K562 (cell line): ENCODE measurements around the gene CAB39. TPM values are rescaled to one million over a fixed set of nuclear protein-coding genes. Genes with fewer than 3 reads are reported as not detected.

Experiments
- ATAC-seq: fragments of 200-7000 bp; cut with Tn5 transposase; 3 replicates; pipeline ENCODE4 v1.9.1; 2020; ENCODE audit warnings: moderate library complexity
- BruUV-seq: library from RNA; stranded (reverse); fragments of 400-500 nt; replicated peaks from 2 replicates; lab custom pipeline; 2021; lab: Mats Ljungman, UMichigan
- CTCF ChIA-PET: fragments of 300-600 bp; formaldehyde crosslinking; extraction: SDS; loops from one replicate; lab custom pipeline; 2021; ENCODE audit warnings: low intra/inter-chr PET ratio; lab: Yijun Ruan, JAX
- POLR2A ChIA-PET: fragments of 300-600, 350-650 bp; sonication (Branson Sonifier 250); formaldehyde crosslinking; extraction: SDS; loops from one replicate; lab custom pipeline; 2021; ENCODE audit warnings: antibody characterized with exemption, inconsistent platforms; lab: Yijun Ruan, JAX
- DNase-seq, 4 experiments: peaks; one replicate each; pipeline versions ENCODE4 v3.0.0 to v3.0.0-alpha.2; 2011 to 2018; ENCODE audit warnings: low spot score in 3 of 4, mixed read lengths in 3 of 4; ENCODE audit errors: extremely low read depth in 1 of 4
- FAIRE-seq: peaks from 2 replicates; lab custom pipeline; 2011; peaks lifted over from hg19 to GRCh38; lab: Jason Lieb, UNC
- H2AFZ ChIP-seq: 2 replicates; pipeline ENCODE4 v1.6.0; 2011; ENCODE audit warnings: low read depth, low read length, control low read depth, inconsistent platforms
- H3K27ac ChIP-seq: fragments of 200-600 bp; 3 replicates; pipeline ENCODE4 v1.8.0; 2011; ENCODE audit warnings: low read depth, mild to moderate bottlenecking, control low read depth, inconsistent platforms, low read length, moderate library complexity, mixed read lengths; ENCODE audit errors: extremely low read depth
- H3K27me3 ChIP-seq, 2 experiments: fragments of 300-600 bp in 1 of 2; 2 replicates in 1 of 2; 3 replicates in 1 of 2; pipeline versions ENCODE4 v1.6.0 to v1.8.0; 2011; ENCODE audit warnings: inconsistent platforms in 2 of 2, low read length in 2 of 2, mild to moderate bottlenecking in 1 of 2, mixed read lengths in 1 of 2, moderate library complexity in 1 of 2; ENCODE audit not compliant: control insufficient read depth in 2 of 2, insufficient read depth in 2 of 2
- H3K36me3 ChIP-seq: fragments of 300-600 bp; 3 replicates; pipeline ENCODE4 v1.8.0; 2011; ENCODE audit warnings: mild to moderate bottlenecking, low read length, inconsistent platforms; ENCODE audit not compliant: control insufficient read depth, insufficient read depth
- H3K4me1 ChIP-seq, 2 experiments: fragments of 200-600 bp in 1 of 2; replicated peaks in 1 of 2; 2 replicates in 1 of 2; 3 replicates in 1 of 2; pipeline versions ENCODE4 v1.5.1 to v1.8.0; 2011; ENCODE audit warnings: inconsistent platforms in 2 of 2, low read length in 2 of 2, mild to moderate bottlenecking in 1 of 2, mixed read lengths in 1 of 2, moderate library complexity in 1 of 2; ENCODE audit not compliant: control insufficient read depth in 2 of 2, insufficient read depth in 2 of 2
- H3K4me2 ChIP-seq: 2 replicates; pipeline ENCODE4 v1.6.1; 2011; ENCODE audit warnings: low read length, control low read depth, inconsistent platforms, mixed read lengths; ENCODE audit not compliant: insufficient read depth
- H3K4me3 ChIP-seq: fragments of 200-600 bp; sonication (generic), shearing (Covaris generic); 2 replicates; pipeline ENCODE4 v1.5.1; 2016; ENCODE audit warnings: control low read depth, inconsistent platforms
- H3K79me2 ChIP-seq: fragments of 200-600 bp; 3 replicates; pipeline ENCODE4 v1.8.0; 2011; ENCODE audit warnings: low read length, inconsistent platforms; ENCODE audit not compliant: control insufficient read depth, insufficient read depth
- H3K9ac ChIP-seq, 2 experiments: 2 replicates each; pipeline versions ENCODE4 v1.6.0 to v1.6.1; 2011; ENCODE audit warnings: low read depth in 2 of 2, low read length in 2 of 2, control low read depth in 1 of 2, inconsistent platforms in 1 of 2, mild to moderate bottlenecking in 1 of 2, mixed read lengths in 1 of 2; ENCODE audit not compliant: insufficient read depth in 1 of 2
- H3K9me1 ChIP-seq: one replicate; pipeline ENCODE4 v1.6.0; 2011; ENCODE audit warnings: inconsistent platforms, mild to moderate bottlenecking, low read length, moderate library complexity; ENCODE audit not compliant: control insufficient read depth, insufficient read depth
- H3K9me3 ChIP-seq: replicated peaks from 2 replicates; pipeline ENCODE4 v1.5.1; 2011; ENCODE audit warnings: low read depth, low read length, inconsistent platforms; ENCODE audit not compliant: control insufficient read depth, insufficient read depth
- H4K20me1 ChIP-seq: replicated peaks from 2 replicates; pipeline ENCODE4 v1.6.1; 2011; ENCODE audit warnings: low read length, inconsistent platforms, mixed read lengths; ENCODE audit not compliant: control insufficient read depth, insufficient read depth
- EGR1 ChIP-seq: fragments of 450-650 bp; conservative IDR thresholded peaks from 2 replicates; pipeline ENCODE4 v1.6.1; 2017; ENCODE audit warnings: mild to moderate bottlenecking
- EP300 ChIP-seq: IDR thresholded peaks from 2 replicates; pipeline ENCODE4 v1.6.1; 2012; ENCODE audit warnings: low read length, improper control_type of control experiment
- FOXA3 ChIP-seq, 2 experiments: fragments of 450-650 bp in 1 of 2; sonication (generic) in 1 of 2; formaldehyde crosslinking; IDR thresholded peaks in 1 of 2; conservative IDR thresholded peaks in 1 of 2; 2 replicates each; pipeline versions ENCODE4 v1.4.0 to v1.8.0; 2020 to 2022; ENCODE audit warnings: mild to moderate bottlenecking in 2 of 2, missing genetic modification reagents in 1 of 2
- GATAD2B ChIP-seq: fragments of 450-650 bp; IDR thresholded peaks from 2 replicates; pipeline ENCODE4 v1.6.1; 2017; ENCODE audit warnings: mild to moderate bottlenecking, borderline replicate concordance
- HNRNPH1 ChIP-seq: fragments of 200-400 bp; formaldehyde crosslinking; optimal IDR thresholded peaks from 2 replicates; pipeline ENCODE3; 2017; ENCODE audit warnings: low read depth, mild to moderate bottlenecking, low read length, moderate library complexity
- MED1 ChIP-seq: sonication (generic); formaldehyde crosslinking; IDR thresholded peaks from 2 replicates; pipeline ENCODE4 v1.8.1; 2023; ENCODE audit warnings: missing genetic modification reagents, borderline replicate concordance
- MYC ChIP-seq, 2 experiments: fragments of 250-450 bp in 1 of 2; sonication (Bioruptor Pico) in 1 of 2; IDR thresholded peaks; 2 replicates each; pipeline versions ENCODE4 v1.5.1 to v1.6.1; 2012 to 2021; ENCODE audit warnings: low read depth in 2 of 2, borderline replicate concordance in 1 of 2, improper control_type of control experiment in 1 of 2, low read length in 1 of 2, mild to moderate bottlenecking in 1 of 2, moderate library complexity in 1 of 2
- NCOA6 ChIP-seq: fragments of 450-650 bp; IDR thresholded peaks from 2 replicates; pipeline ENCODE4 v1.6.1; 2017; ENCODE audit warnings: mild to moderate bottlenecking
- NFIX ChIP-seq: fragments of 250-450 bp; sonication (Bioruptor Pico); IDR thresholded peaks from 2 replicates; pipeline ENCODE4 v1.4.0; 2020; ENCODE audit warnings: low read depth, mild to moderate bottlenecking, moderate library complexity
- PHTF2 ChIP-seq: fragments of 250-450 bp; sonication (Bioruptor Pico); IDR thresholded peaks from 2 replicates; pipeline ENCODE4 v1.5.0; 2021; ENCODE audit warnings: mild to moderate bottlenecking
- PRMT5 ChIP-seq: sonication (generic); formaldehyde crosslinking; IDR thresholded peaks from 2 replicates; pipeline ENCODE4 v1.5.0; 2020; ENCODE audit warnings: missing genetic modification reagents
- SMARCE1 ChIP-seq: fragments of 450-650 bp; IDR thresholded peaks from 2 replicates; pipeline ENCODE4 v1.7.1; 2016; ENCODE audit warnings: mild to moderate bottlenecking
- SRSF3 ChIP-seq: fragments of 200-400 bp; formaldehyde crosslinking; IDR thresholded peaks from 2 replicates; pipeline ENCODE4 v1.6.1; 2016; ENCODE audit warnings: mild to moderate bottlenecking, low read length, moderate library complexity; ENCODE audit not compliant: insufficient read depth
- ZNF696 ChIP-seq: fragments of 250-450 bp; sonication (Bioruptor Pico); conservative IDR thresholded peaks from 2 replicates; pipeline ENCODE4 v1.4.0; 2020; ENCODE audit warnings: mild to moderate bottlenecking, moderate library complexity
- WGBS: fragments of 100-300 bp; shearing (Covaris generic); methylation state at CpG from one replicate; pipeline ENCODE4 v1.1.6; 2016; ENCODE audit warnings: low coverage, mixed read lengths; ENCODE audit not compliant: insufficient coverage; ENCODE audit errors: missing lambda C conversion rate; 5-methylcytosine and 5-hydroxymethylcytosine counted together
- in situ Hi-C: fragments of 300-500 bp; cut with MboI; formaldehyde crosslinking; loops from 4 replicates; pipeline ENCODE4 v1.15.0; 2018; ENCODE audit warnings: inconsistent platforms, mixed read lengths
- intact Hi-C: fragments of 100-400 bp; cut with micrococcal nuclease; formaldehyde crosslinking; loops from 2 replicates; pipeline ENCODE4 v1.14.2; 2022
- polyA plus RNA-seq, 8 experiments: library from polyadenylated mRNA; depleted of rRNA in 4 of 8; stranded (reverse) in 5 of 8; unstranded in 3 of 8; fragments of >200 nt; fragmentation: Nextera tagmentation in 2 of 8; fragmentation: Illumina TruSeq in 1 of 8; extraction: Ambion mirVana in 2 of 8; extraction: Trizol in 1 of 8; gene quantifications; 2 replicates each; pipeline versions ENCODE4 v1.2.1 to v1.2.3, GENCODE V29; 2011 to 2014; ENCODE audit warnings: inconsistent platforms in 1 of 8, missing spikeins in 1 of 8
- total RNA-seq, 7 experiments: library from RNA; depleted of rRNA in 6 of 7; stranded (reverse); fragments of >200 nt in 6 of 7; fragmentation: Illumina TruSeq in 2 of 7; extraction: Trizol in 2 of 7; gene quantifications; 2 replicates each; pipeline versions ENCODE4 v1.2.1 to v1.2.3, GENCODE V29; 2011 to 2021; ENCODE audit warnings: low replicate concordance in 1 of 7
- TF ChIP-seq, protein P1 (sequence below): fragments of 250-450 bp; sonication (Bioruptor Pico); IDR thresholded peaks from 2 replicates; pipeline ENCODE4 v1.4.0; 2020; ENCODE audit warnings: mild to moderate bottlenecking, moderate library complexity, borderline replicate concordance
- TF ChIP-seq, protein P2 (sequence below): fragments of 450-650 bp; IDR thresholded peaks from 2 replicates; pipeline ENCODE4 v1.6.1; 2016; ENCODE audit warnings: borderline replicate concordance

Gene CAB39
- total and polyA plus RNA-seq, 9 of the 15 experiments (the other 6 are each of a cell fraction or from before 2014, with no cell fraction given) = 27.2 to 94.4 (median 70.1) TPM

GRCh38 chr2:230788554-230789175 lies 76.0 kb downstream of the CAB39 start (continued):
- TF ChIP-seq, protein P1, sequence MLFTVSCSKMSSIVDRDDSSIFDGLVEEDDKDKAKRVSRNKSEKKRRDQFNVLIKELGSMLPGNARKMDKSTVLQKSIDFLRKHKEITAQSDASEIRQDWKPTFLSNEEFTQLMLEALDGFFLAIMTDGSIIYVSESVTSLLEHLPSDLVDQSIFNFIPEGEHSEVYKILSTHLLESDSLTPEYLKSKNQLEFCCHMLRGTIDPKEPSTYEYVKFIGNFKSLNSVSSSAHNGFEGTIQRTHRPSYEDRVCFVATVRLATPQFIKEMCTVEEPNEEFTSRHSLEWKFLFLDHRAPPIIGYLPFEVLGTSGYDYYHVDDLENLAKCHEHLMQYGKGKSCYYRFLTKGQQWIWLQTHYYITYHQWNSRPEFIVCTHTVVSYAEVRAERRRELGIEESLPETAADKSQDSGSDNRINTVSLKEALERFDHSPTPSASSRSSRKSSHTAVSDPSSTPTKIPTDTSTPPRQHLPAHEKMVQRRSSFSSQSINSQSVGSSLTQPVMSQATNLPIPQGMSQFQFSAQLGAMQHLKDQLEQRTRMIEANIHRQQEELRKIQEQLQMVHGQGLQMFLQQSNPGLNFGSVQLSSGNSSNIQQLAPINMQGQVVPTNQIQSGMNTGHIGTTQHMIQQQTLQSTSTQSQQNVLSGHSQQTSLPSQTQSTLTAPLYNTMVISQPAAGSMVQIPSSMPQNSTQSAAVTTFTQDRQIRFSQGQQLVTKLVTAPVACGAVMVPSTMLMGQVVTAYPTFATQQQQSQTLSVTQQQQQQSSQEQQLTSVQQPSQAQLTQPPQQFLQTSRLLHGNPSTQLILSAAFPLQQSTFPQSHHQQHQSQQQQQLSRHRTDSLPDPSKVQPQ (CRISPR knock-in tag) = no peak

GRCh38 chr2:230790981-230791380 lies 78.3 kb downstream of the CAB39 start:
- Histone ChIP-seq H3K4me1 (no peaks in the 10 kb centered on the region; a peak in 1 of 5 replicates), H3K27ac (no peak overlapping the region), H3K27me3 (no peaks in the 10 kb centered on the region), H3K4me3 (no peak overlapping the region), H3K9ac (no peak overlapping the region), H3K36me3 (peaks cover 89% of the 10 kb centered on the region), H3K79me2 (peaks cover 66% of the 10 kb centered on the region), H3K9me1 (no peaks in the 10 kb centered on the region), H3K9me3 (no peaks in the 10 kb centered on the region; the same call in 1 of the 2 replicates), H4K20me1 (no peaks in the 10 kb centered on the region), H3K4me2 (no peak overlapping the region), H2AFZ (no peak overlapping the region)
- no TSS peak for BruUV-seq
- DNase-seq = no peak
- CTCF ChIA-PET = no interaction called here
- no peak for ATAC-seq
- 92% methylated on average over 1 of the region's 1 CpG for WGBS
- POLR2A ChIA-PET = no interaction called here
- in situ Hi-C loops (no loop called here), intact Hi-C loops (no loop called here)
- FAIRE-seq = no peak
- TF ChIP-seq PRMT5 (no peak), SRSF3 (no peak), EGR1 (no peak), NFIX (CRISPR knock-in tag) (no peak), GATAD2B (no peak), FOXA3 (CRISPR knock-in tag; conservative IDR thresholded peaks at IDR 0.05 in 1 of 2, IDR thresholded peaks at IDR 0.05 in 1 of 2) (no peak), HNRNPH1 (no peak), NCOA6 (no peak), MYC (IDR thresholded peaks at IDR 0.05; ENCODE audit: low read depth, low read length) (no peak), MYC (CRISPR knock-in tag; IDR thresholded peaks at IDR 0.05; ENCODE audit: borderline replicate concordance, low read depth) (no peak), PHTF2 (CRISPR knock-in tag) (no peak), MED1 (CRISPR knock-in tag) (no peak), ZNF696 (CRISPR knock-in tag) (no peak), EP300 (no peak), SMARCE1 (no peak)
- TF ChIP-seq, protein P2, sequence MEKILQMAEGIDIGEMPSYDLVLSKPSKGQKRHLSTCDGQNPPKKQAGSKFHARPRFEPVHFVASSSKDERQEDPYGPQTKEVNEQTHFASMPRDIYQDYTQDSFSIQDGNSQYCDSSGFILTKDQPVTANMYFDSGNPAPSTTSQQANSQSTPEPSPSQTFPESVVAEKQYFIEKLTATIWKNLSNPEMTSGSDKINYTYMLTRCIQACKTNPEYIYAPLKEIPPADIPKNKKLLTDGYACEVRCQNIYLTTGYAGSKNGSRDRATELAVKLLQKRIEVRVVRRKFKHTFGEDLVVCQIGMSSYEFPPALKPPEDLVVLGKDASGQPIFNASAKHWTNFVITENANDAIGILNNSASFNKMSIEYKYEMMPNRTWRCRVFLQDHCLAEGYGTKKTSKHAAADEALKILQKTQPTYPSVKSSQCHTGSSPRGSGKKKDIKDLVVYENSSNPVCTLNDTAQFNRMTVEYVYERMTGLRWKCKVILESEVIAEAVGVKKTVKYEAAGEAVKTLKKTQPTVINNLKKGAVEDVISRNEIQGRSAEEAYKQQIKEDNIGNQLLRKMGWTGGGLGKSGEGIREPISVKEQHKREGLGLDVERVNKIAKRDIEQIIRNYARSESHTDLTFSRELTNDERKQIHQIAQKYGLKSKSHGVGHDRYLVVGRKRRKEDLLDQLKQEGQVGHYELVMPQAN = no peak
